Activated naive CD4-positive, alpha-beta T cell (primary cell): ENCODE results near the gene IGF2R.

Source experiments
- DNase-seq, 4 experiments: peaks; one replicate each; lab custom pipeline; 2025; lab: John Stamatoyannopoulos, UW

The IGF2R gene

DNA sequence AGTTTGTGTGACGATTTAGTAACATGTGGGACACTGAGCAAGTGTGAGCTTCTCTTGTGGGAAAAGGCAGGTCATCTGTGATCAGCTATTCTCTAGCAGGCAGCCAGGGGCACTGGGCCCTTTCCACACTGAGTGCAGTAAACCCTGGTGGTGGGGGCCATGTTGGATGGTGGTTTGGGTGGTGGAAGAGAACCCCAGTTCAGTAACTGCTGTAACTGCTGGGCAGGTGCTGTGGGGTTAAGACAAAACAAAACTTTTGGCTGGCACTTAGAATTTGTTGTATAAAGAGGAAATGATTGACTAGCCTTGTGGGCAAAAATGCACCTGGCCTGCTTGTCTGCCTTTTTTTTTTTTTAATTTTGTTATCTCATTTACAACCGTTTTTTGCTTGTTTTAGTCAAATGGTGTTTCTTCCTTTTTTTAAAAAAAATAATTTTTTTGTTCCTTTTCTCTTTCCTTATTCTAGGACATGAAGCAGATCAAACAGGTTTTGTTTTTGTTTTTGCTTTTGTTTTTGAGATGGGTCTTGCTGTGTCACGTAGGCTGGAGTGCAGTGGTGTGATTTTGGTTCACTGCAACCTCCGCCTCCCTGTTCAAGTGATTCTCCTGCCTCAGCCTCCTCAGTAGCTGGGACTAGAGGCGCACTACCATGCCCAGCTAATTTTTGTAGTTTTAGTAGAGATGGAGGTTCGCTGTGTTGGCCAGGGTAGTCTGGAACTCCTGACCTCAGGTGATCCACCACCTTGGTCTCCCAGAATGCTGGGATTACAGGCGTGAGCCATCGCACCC, 59.8 kb downstream of the IGF2R start:
- DNase-seq, result no peak

DNA sequence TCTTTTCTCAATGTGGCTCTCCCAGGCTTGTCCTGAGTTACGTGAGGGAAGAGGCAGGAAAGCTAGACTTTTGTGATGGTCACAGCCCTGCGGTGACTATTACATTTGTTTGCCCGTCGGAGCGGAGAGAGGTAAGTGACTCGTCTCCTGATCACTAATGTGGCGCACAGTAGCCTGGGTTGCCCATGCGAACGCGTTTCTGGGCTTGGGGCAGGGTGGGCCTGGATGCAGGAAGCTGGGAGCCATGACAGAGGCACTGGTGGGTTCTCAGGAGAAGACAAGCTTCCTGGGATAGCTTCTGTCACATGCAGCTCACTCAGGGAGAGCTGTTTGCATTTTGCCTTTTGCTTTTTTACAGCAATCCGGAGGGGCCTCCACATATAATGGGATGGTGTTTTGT, 60.6 kb downstream of the IGF2R start:
- DNase-seq, result no peak

GRCh38 chr6:160030103-160030502, 61.2 kb downstream of the IGF2R start:
- DNase-seq, result no peak

DNA sequence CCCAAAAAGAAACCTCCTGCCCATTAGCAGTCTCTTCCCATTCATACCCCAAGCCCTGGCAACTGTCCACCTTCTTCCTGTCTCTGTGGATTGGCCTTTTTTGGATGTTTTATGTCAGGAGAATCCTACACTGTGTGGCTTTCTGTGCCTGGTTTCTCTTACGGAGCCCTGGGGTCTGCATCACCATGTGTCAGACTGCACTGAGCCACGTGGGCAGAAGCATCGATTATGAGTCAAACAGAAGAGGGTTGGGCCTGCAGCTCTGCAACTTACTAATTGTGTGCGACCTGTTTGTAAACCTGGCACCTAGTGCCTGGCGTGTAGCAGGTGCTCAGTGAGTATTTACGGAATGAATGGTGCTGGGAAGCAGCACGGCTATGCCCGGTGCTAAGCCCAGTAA, 62.6 kb downstream of the IGF2R start:
- no peak for DNase-seq

DNA sequence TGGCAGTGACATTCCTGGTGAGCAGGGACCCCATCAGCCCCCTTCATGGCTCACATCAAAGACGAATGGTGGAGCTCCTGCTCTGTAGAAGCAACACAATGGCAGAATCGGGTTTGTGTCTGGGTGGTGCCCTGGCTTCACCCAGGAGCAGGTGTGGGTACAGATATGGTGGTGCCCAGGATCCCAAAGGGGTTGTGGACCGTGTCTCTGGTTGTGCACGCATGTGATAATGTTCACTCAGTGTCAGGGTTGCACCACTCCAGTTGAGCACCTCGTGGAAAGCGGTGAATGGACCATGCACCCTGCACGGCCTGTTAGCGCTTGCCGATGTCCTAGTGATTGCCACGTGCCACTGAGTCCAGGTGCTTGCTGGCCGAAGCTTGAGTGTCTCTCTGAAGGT, 63.0 kb downstream of the IGF2R start:
- DNase-seq, result no peak

DNA sequence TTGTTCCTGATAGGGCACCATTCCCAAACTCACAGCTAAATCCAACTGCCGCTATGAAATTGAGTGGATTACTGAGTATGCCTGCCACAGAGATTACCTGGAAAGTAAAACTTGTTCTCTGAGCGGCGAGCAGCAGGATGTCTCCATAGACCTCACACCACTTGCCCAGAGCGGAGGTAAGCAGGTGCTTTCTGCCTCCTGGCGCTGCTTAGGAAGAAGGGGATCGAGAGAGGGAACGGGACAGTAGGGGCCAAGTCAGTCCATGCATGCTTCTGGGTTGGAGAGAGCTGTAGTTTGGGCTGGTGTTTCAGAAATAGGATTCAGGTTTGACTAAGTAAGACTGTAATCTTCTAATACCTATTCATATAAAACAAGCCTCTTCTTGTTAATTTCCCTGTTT, 63.7 kb downstream of the IGF2R start:
- DNase-seq, result no peak

DNA sequence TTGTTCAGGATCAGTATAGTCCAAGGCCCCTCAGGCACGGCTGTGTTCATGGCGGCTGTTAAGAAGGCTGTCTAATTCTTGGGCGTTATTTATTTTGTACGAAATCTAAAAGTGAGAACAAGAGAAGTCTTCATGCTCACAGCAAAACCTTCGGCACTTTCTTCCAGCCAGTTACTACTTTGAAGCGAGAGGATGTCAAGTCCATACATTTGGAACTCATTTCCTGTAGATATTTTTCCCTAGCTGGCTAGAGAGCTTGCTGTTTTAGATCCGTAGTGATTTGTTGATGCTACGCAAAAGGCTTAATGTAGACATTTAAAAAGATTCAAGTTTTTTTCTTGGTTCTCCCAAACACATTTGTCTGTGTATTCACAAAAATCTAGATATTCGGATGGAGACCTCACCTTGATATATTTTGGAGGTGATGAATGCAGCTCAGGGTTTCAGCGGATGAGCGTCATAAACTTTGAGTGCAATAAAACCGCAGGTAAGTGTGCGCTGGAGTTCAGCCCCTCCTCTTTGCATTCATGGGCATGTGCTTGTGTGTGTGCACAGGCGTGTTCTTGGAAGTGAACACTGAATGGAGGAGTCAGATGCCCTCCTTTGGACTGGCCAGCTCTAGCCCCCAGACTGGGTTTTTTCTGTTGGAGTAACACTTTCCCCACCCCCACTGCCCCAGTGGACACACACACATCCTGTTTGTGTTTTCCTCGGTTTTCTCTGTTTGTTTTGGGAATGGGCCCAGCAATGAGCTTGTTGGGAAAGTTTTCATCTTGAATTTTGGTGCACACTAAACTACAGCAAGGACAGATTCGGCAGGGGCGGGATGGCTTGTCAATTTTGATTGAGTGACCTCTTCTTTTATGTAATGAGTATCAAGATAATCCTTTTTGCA, 65.4 kb downstream of the IGF2R start:
- DNase-seq, result no peak

GRCh38 chr6:160035241-160035640, 66.4 kb downstream of the IGF2R start:
- DNase-seq, result no peak

DNA sequence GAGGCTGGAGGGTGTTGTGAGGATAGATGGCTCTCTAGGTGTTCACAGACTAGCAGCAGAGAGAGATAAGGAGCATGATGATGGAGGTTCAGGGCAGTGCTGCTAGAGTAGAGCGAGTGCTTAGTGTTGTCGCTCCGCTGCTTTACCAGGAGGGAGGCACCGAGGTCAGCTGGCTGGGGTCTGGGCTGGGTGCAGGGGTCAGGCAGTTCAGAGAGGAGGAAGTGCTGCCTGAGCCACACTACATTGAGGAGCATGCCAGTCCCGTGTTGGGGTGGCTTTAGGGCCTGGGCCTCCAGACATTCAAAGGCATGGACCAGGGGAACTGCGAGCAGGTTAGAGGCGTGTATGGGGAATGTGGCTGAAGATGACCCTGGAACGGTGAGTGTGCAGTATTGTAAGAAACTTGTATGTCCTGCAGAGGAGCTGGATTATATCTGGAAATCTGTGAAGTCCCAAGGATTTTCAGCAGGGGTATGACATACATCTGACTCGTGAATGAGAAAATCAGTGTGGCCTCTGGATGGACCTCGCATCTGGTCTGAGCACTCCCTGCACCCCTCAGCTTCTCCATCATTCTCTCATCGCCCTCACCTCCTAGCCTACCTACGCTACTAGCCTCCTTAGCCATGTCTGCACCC, 66.9 kb downstream of the IGF2R start:
- DNase-seq, result no peak

DNA sequence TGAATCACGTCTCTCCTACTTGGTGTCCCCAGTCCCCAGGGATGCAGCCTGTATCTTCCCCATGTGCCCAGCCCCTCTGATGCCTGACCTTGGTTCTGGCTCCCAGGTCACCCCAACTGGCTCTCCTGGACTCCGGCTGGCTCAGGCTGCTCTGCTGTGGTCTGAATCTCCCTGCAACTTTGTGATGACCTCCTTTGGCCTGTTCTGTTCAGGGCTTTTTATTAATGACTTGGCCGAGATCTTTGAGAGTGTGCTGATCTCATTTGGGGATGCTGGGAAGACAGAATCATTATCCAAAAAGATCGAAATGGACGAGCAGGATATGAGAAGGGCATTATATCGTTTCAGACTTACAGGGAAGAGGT, 67.4 kb downstream of the IGF2R start:
- no peak for DNase-seq

GRCh38 chr6:160036790-160037206, 67.9 kb downstream of the IGF2R start:
- no peak for DNase-seq

GRCh38 chr6:160038479-160038878, 69.6 kb downstream of the IGF2R start:
- DNase-seq, result no peak

GRCh38 chr6:160039441-160039840, 70.6 kb downstream of the IGF2R start:
- DNase-seq, result no peak

- DNase-seq, result no peak
Measured at GRCh38 chr6:160040055-160040454, 71.2 kb downstream of the IGF2R start.

- DNase-seq, result no peak
Measured at GRCh38 chr6:160040527-160041264, 71.8 kb downstream of the IGF2R start.

DNA sequence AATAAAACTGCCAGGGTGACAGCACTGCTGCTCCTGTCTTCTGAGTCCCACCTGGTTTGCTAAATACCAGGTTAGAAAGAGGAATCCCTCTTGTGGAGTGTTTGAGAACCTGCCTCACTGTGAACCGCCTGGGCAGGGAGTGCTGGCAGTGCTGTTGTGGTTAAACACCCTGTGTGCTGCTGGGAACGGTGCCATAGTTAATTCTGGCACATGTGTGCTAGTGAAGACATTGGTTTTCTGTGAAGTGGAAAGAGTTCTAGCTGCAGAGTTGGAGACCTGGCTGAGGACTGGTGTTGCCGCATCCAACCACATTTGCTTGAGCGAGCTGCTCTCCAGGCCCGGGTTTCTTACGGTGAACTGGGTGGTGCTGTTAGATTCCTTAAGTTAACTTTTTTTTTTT, 72.7 kb downstream of the IGF2R start:
- no peak for DNase-seq

- no peak for DNase-seq
Measured at GRCh38 chr6:160042014-160042773, 73.3 kb downstream of the IGF2R start.

GRCh38 chr6:160042788-160043301, 74.0 kb downstream of the IGF2R start:
- no peak for DNase-seq

GRCh38 chr6:160043784-160044183, 74.9 kb downstream of the IGF2R start:
- no peak for DNase-seq

DNA sequence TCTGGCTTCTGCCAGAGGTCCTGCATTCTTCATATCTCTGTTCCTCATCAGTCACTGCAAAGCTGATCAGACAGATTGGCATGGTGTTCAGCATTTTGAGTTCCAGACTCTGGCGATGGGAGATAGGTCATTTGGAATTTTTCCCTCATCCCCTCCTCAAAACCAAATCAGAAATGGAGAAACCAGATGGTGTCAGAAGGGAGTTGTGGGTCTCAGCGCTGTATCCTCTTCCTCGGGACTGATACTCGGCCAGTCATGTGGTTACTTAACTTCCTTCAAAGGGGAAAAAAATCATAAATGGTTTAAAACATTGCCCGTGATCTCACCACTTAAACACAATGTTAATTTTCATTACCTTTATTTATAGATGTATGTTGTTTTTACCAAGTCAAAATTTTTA, 75.8 kb downstream of the IGF2R start:
- no peak for DNase-seq

DNA sequence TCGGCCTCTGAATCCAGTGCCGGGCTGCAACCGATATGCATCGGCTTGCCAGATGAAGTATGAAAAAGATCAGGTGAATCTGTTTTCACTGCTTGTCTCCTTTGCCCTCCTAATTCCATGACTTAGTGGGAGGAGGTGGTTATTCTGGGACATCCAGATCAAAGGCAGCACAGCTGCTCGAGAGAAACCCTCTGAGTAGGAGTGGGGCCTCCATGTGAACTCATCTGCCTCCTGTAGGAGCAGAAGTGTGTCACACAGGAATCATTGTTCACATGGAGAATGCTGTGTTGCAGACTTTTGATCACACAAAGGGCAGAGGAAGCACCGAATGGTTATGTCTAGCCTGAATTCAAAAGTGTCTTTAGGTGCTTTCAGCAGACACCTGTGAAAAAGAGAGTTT, 79.6 kb downstream of the IGF2R start:
- DNase-seq, result no peak
